H1 (cell line): Measurements from ENCODE around the gene DOP1B. TPM values are rescaled to one million over a fixed set of nuclear protein-coding genes. Genes with fewer than 3 reads are reported as not detected.

ENCODE experiments used
- CTCF ChIA-PET: fragments of 300-600 bp; sonication (Branson Sonifier 250); formaldehyde crosslinking; loops from one replicate; lab custom pipeline; 2021; ENCODE audit not compliant: partially characterized antibody; lab: Charles Lee
- POLR2A ChIA-PET: fragments of 300-600 bp; sonication (Branson Sonifier 250); formaldehyde crosslinking; loops from one replicate; lab custom pipeline; 2021; ENCODE audit warnings: inconsistent platforms; ENCODE audit not compliant: partially characterized antibody; lab: Charles Lee
- DNase-seq, 2 experiments: peaks; one replicate each; pipeline versions ENCODE4 v3.0.0 to v3.0.0-alpha.2; 2010 to 2022; ENCODE audit warnings: low spot score in 2 of 2, low read depth in 1 of 2, mixed read lengths in 1 of 2
- FAIRE-seq: peaks from 2 replicates; lab custom pipeline; 2011; peaks lifted over from hg19 to GRCh38; lab: Jason Lieb, UNC
- H2AFZ ChIP-seq: 2 replicates; pipeline ENCODE4 v1.8.1; 2012; ENCODE audit warnings: low read length, inconsistent platforms
- H2AK5ac ChIP-seq: 2 replicates; pipeline ENCODE4 v1.6.1; 2013; ENCODE audit warnings: low read depth, low read length
- H2BK120ac ChIP-seq: replicated peaks from 2 replicates; pipeline ENCODE3; 2013; ENCODE audit warnings: low read depth, low read length, inconsistent platforms
- H2BK12ac ChIP-seq: 2 replicates; pipeline ENCODE4 v1.6.1; 2013; ENCODE audit warnings: low read depth, low read length
- H2BK15ac ChIP-seq: 2 replicates; pipeline ENCODE4 v1.6.1; 2013; ENCODE audit warnings: low read length
- H2BK20ac ChIP-seq: 2 replicates; pipeline ENCODE4 v1.6.1; 2013; ENCODE audit warnings: low read length
- H2BK5ac ChIP-seq: 2 replicates; pipeline ENCODE4 v1.6.1; 2013; ENCODE audit warnings: low read depth, low read length
- H3K14ac ChIP-seq: 2 replicates; pipeline ENCODE4 v1.6.1; 2013; ENCODE audit warnings: inconsistent platforms; ENCODE audit not compliant: insufficient read length
- H3K18ac ChIP-seq: 2 replicates; pipeline ENCODE4 v1.6.1; 2013; ENCODE audit warnings: low read length; ENCODE audit errors: extremely low read depth
- H3K23ac ChIP-seq: 2 replicates; pipeline ENCODE4 v1.6.1; 2013; ENCODE audit warnings: inconsistent platforms; ENCODE audit not compliant: insufficient read length
- H3K23me2 ChIP-seq: 2 replicates; pipeline ENCODE4 v1.6.1; 2013; ENCODE audit warnings: low read depth, low read length
- H3K27ac ChIP-seq: 2 replicates; pipeline ENCODE4 v1.6.1; 2011; ENCODE audit warnings: low read depth, low read length, inconsistent platforms
- H3K27me3 ChIP-seq, 4 experiments: replicated peaks in 1 of 4; 1 replicate in 1 of 4; 2 replicates in 3 of 4; pipeline versions ENCODE4 v1.6.1 to v1.8.1; 2011 to 2013; ENCODE audit warnings: low read length in 3 of 4, mild to moderate bottlenecking in 3 of 4, inconsistent platforms in 2 of 4, mixed read lengths in 2 of 4, moderate library complexity in 1 of 4; ENCODE audit not compliant: control insufficient read depth in 3 of 4, insufficient read depth in 3 of 4; ENCODE audit errors: extremely low read depth in 1 of 4
- H3K36me3 ChIP-seq, 4 experiments: 2 replicates each; pipeline versions ENCODE4 v1.6.1 to v1.8.1; 2011 to 2013; ENCODE audit warnings: mild to moderate bottlenecking in 4 of 4, low read length in 3 of 4, moderate library complexity in 2 of 4, control low read depth in 1 of 4, inconsistent platforms in 1 of 4; ENCODE audit not compliant: insufficient read depth in 4 of 4, control insufficient read depth in 2 of 4
- H3K4ac ChIP-seq: replicated peaks from 2 replicates; pipeline ENCODE3; 2013; ENCODE audit warnings: low read length, low read depth, mixed read lengths, inconsistent platforms; ENCODE audit not compliant: insufficient read length
- H3K4me1 ChIP-seq, 4 experiments: replicated peaks in 1 of 4; 1 replicate in 1 of 4; 2 replicates in 3 of 4; pipeline versions ENCODE4 v1.6.1 to v1.8.1; 2011 to 2013; ENCODE audit warnings: low read length in 3 of 4, inconsistent platforms in 2 of 4, mixed read lengths in 1 of 4; ENCODE audit not compliant: insufficient read depth in 4 of 4, control insufficient read depth in 3 of 4
- H3K4me2 ChIP-seq, 2 experiments: 2 replicates each; pipeline versions ENCODE4 v1.6.1 to v1.8.1; 2011 to 2013; ENCODE audit warnings: low read depth in 2 of 2, low read length in 2 of 2, control low read depth in 1 of 2, inconsistent platforms in 1 of 2, mild to moderate bottlenecking in 1 of 2; ENCODE audit not compliant: insufficient read depth in 1 of 2
- H3K4me3 ChIP-seq, 4 experiments: fragments of 200-600, 300-600 bp in 1 of 4; sonication (generic), shearing (Covaris generic), sonication (Bioruptor Twin) in 1 of 4; 2 replicates each; pipeline versions ENCODE4 v1.5.1 to v1.8.1; 2011 to 2016; ENCODE audit warnings: low read length in 4 of 4, low read depth in 3 of 4, control low read depth in 2 of 4, inconsistent platforms in 2 of 4, mild to moderate bottlenecking in 2 of 4, mixed read lengths in 1 of 4, moderate library complexity in 1 of 4; ENCODE audit not compliant: insufficient read depth in 2 of 4; ENCODE audit errors: extremely low read depth in 1 of 4
- H3K56ac ChIP-seq: replicated peaks from 2 replicates; pipeline ENCODE3; 2013; ENCODE audit warnings: low read depth, mild to moderate bottlenecking, mixed read lengths, low read length, inconsistent platforms; ENCODE audit not compliant: insufficient read length
- H3K79me1 ChIP-seq: 2 replicates; pipeline ENCODE4 v1.6.1; 2013; ENCODE audit warnings: low read depth, low read length, control low read depth
- H3K79me2 ChIP-seq, 2 experiments: 2 replicates each; pipeline versions ENCODE4 v1.6.1 to v1.8.1; 2012 to 2013; ENCODE audit warnings: low read length in 2 of 2, mild to moderate bottlenecking in 2 of 2, inconsistent platforms in 1 of 2; ENCODE audit not compliant: insufficient read depth in 2 of 2, control insufficient read depth in 1 of 2
- H3K9ac ChIP-seq, 4 experiments: replicated peaks in 1 of 4; 1 replicate in 1 of 4; 2 replicates in 3 of 4; pipeline versions ENCODE4 v1.6.1 to v1.8.1; 2011 to 2013; ENCODE audit warnings: low read depth in 3 of 4, low read length in 3 of 4, control low read depth in 2 of 4, mild to moderate bottlenecking in 2 of 4, moderate library complexity in 2 of 4, inconsistent platforms in 1 of 4; ENCODE audit errors: extremely low read depth in 1 of 4
- H3K9me3 ChIP-seq, 2 experiments: 2 replicates each; pipeline versions ENCODE4 v1.6.1 to v1.8.1; 2012 to 2013; ENCODE audit warnings: mild to moderate bottlenecking in 2 of 2, moderate library complexity in 2 of 2, control low read depth in 1 of 2, inconsistent platforms in 1 of 2, low read depth in 1 of 2, low read length in 1 of 2, mixed read lengths in 1 of 2; ENCODE audit not compliant: insufficient read depth in 2 of 2
- H4K20me1 ChIP-seq, 2 experiments: replicated peaks in 1 of 2; 2 replicates each; pipeline versions ENCODE3 to v1.8.1; 2011 to 2013; ENCODE audit warnings: inconsistent platforms in 2 of 2, low read length in 2 of 2, mild to moderate bottlenecking in 1 of 2; ENCODE audit not compliant: insufficient read depth in 2 of 2, control insufficient read depth in 1 of 2
- H4K5ac ChIP-seq: 2 replicates; pipeline ENCODE4 v1.6.1; 2013; ENCODE audit warnings: low read length, low read depth, mixed read lengths, inconsistent platforms; ENCODE audit not compliant: insufficient read length
- H4K8ac ChIP-seq: 2 replicates; pipeline ENCODE4 v1.8.0; 2013; ENCODE audit warnings: mild to moderate bottlenecking, moderate library complexity, low read length, inconsistent platforms; ENCODE audit not compliant: insufficient read depth; ENCODE audit errors: extremely low read depth
- H4K91ac ChIP-seq: replicated peaks from 2 replicates; pipeline ENCODE3; 2013; ENCODE audit warnings: low read length, mixed read lengths, inconsistent platforms; ENCODE audit not compliant: insufficient read length
- BACH1 ChIP-seq: IDR thresholded peaks from 2 replicates; pipeline ENCODE4 v1.6.1; 2012; ENCODE audit warnings: low read length, improper control_type of control experiment
- BRCA1 ChIP-seq: IDR thresholded peaks from 2 replicates; pipeline ENCODE4 v1.6.1; 2012; ENCODE audit warnings: low read depth, low read length, improper control_type of control experiment
- CHD2 ChIP-seq: IDR thresholded peaks from 2 replicates; pipeline ENCODE4 v1.6.1; 2012; ENCODE audit warnings: low read length, improper control_type of control experiment
- CTBP2 ChIP-seq: IDR thresholded peaks from 2 replicates; pipeline ENCODE4 v1.7.0; 2011; ENCODE audit warnings: borderline replicate concordance, mild to moderate bottlenecking, moderate library complexity, mixed read lengths, low read length; ENCODE audit not compliant: insufficient read depth, insufficient read length
- HDAC2 ChIP-seq, 2 experiments: fragments of 300-600 bp in 1 of 2; sonication (generic) in 1 of 2; IDR thresholded peaks; 2 replicates each; pipeline ENCODE4 v1.6.1; 2011 to 2012; ENCODE audit warnings: low read depth in 2 of 2, low read length in 2 of 2, mild to moderate bottlenecking in 2 of 2, moderate library complexity in 2 of 2, borderline replicate concordance in 1 of 2, inconsistent platforms in 1 of 2
- HDAC6 ChIP-seq: IDR thresholded peaks from one replicate; pipeline ENCODE4 v1.7.1; 2012; ENCODE audit warnings: low read depth, mild to moderate bottlenecking, inconsistent platforms, low read length, moderate library complexity
- POU5F1 ChIP-seq: IDR thresholded peaks from 2 replicates; pipeline ENCODE4 v1.6.1; 2011; ENCODE audit warnings: low read depth, mild to moderate bottlenecking, low read length, moderate library complexity
- RNF2 ChIP-seq: fragments of 200-900, 300-1000 bp; sonication (generic); IDR thresholded peaks from 2 replicates; pipeline ENCODE4 v1.7.1; 2016; ENCODE audit warnings: borderline replicate concordance, low read depth, mild to moderate bottlenecking, antibody characterized with exemption, low read length; ENCODE audit not compliant: poor library complexity, severe bottlenecking; ENCODE audit errors: missing control alignments
- SP4 ChIP-seq: IDR thresholded peaks from 2 replicates; pipeline ENCODE4 v1.6.1; 2012; ENCODE audit warnings: low read length, inconsistent platforms
- TEAD4 ChIP-seq: IDR thresholded peaks from 2 replicates; pipeline ENCODE4 v1.6.1; 2012; ENCODE audit warnings: low read depth, low read length, inconsistent platforms, mixed read lengths
- WGBS, 2 experiments: shearing (Covaris generic) in 1 of 2; methylation state at CpG; one replicate each; pipeline versions ENCODE4 v1.1.6 to v1.1.7; 2013 to 2015; ENCODE audit warnings: low lambda C conversion rate in 2 of 2, mixed read lengths in 2 of 2, inconsistent platforms in 1 of 2, low coverage in 1 of 2, missing lambda C conversion rate in 1 of 2; ENCODE audit not compliant: insufficient replicate concordance in 2 of 2, insufficient coverage in 1 of 2, insufficient read length in 1 of 2; ENCODE audit errors: extremely low coverage in 1 of 2, missing lambda C conversion rate in 1 of 2; 5-methylcytosine and 5-hydroxymethylcytosine counted together
- polyA plus RNA-seq, 7 experiments: library from polyadenylated mRNA; depleted of rRNA in 3 of 7; stranded (reverse) in 5 of 7; unstranded in 2 of 7; fragments of >200 nt in 5 of 7; fragments of 200-250 nt in 2 of 7; gene quantifications; 1 replicate in 5 of 7; 2 replicates in 1 of 7; 4 replicates in 1 of 7; pipeline versions ENCODE4 v1.2.1 to v1.2.3, GENCODE V29; 2011 to 2013; ENCODE audit warnings: missing spikeins in 2 of 7, mixed read lengths in 2 of 7
- total RNA-seq: library from RNA; stranded (reverse); fragmentation: NEBNext Ultra II Directional; extraction: Animal tissue kit (Norgen Biotek cat#: 25700); gene quantifications from 2 replicates; pipeline ENCODE4 v1.2.1, GENCODE V29; 2021
- TF ChIP-seq, protein P1 (sequence below): IDR thresholded peaks from 2 replicates; pipeline ENCODE4 v1.6.1; 2012; ENCODE audit warnings: inconsistent platforms

The DOP1B gene
- total and polyA plus RNA-seq, 2 of the 8 experiments (the other 6 are each of a cell fraction or from before 2014, with no cell fraction given), result 2.8 to 9.9 TPM

DNA sequence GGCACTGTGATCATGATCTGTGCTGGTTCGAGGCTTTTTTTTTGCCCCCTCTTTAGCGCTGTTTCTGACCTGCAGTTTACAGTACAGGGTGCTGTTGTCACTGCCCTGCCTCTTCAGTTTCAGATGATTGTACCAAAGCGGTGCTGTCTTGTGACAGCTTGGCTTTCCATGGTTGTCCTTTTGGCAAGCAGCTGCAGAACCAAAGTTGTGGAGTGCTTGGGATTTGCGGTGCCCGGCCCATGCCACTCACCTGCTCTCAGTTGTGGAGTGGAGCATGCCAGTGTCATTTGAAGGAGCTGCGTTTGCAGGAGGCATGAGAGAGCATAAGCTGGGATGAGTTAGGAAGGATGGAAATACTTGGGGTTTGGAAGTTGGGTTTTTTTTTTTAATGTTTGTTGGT lies 48.4 kb downstream of the DOP1B start:
- Histone ChIP-seq H3K18ac (no peak overlapping the region), H2BK120ac (no peak overlapping the region), H3K79me2 (no peaks in the 10 kb centered on the region), H3K36me3 (no peaks in the 10 kb centered on the region)
- TF ChIP-seq HDAC2 (IDR thresholded peaks at IDR 0.05; ENCODE audit: borderline replicate concordance in 1 of 2, low read depth in 2 of 2, low read length in 2 of 2) (no peak), BRCA1 (no peak), CHD2 (no peak), TEAD4 (no peak), POU5F1 (no peak), HDAC6 (no peak), CTBP2 (no peak), RNF2 (no peak), SP4 (no peak), BACH1 (no peak)
- TF ChIP-seq, protein P1, sequence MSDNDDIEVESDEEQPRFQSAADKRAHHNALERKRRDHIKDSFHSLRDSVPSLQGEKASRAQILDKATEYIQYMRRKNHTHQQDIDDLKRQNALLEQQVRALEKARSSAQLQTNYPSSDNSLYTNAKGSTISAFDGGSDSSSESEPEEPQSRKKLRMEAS, result no peak
- TF ChIP-seq, all 59 proteins: peak for 0
- FAIRE-seq, result no peak
- H3K4ac ChIP-seq, result no peak overlapping the region
- H2AK5ac ChIP-seq, result no peak overlapping the region
- H3K4me2 ChIP-seq, result no peak overlapping the region
- no peak overlapping the region for H3K27ac ChIP-seq
- ChIA-PET CTCF (interaction anchor here (0.7 to 3.7 kb wide), 6 partner anchors 13 to 80 kb away, joined by 3 to 15 read pairs (median 4); no protein-coding TSS in a partner anchor), POLR2A (interaction anchor here (0.7 kb wide), 1 partner anchor 50 kb away, joined by 3 read pairs; no protein-coding TSS in a partner anchor)
- H3K4me3 ChIP-seq, result no peak overlapping the region
- no peak overlapping the region for H3K14ac ChIP-seq
- no peaks in the 10 kb centered on the region for H3K27me3 ChIP-seq
- no peak overlapping the region for H2BK15ac ChIP-seq
- no peak overlapping the region for H4K5ac ChIP-seq
- no peak overlapping the region for H3K23ac ChIP-seq
- 89% methylated on average over 6 of the region's 6 CpGs; no CpG with 5 or more reads in 1 of the 2 experiments for WGBS, 2 experiments
- no peaks in the 10 kb centered on the region for H4K20me1 ChIP-seq
- no peak overlapping the region for H4K8ac ChIP-seq
- H3K79me1 ChIP-seq, result no peaks in the 10 kb centered on the region
- no peak overlapping the region for H3K9ac ChIP-seq
- H3K9me3 ChIP-seq, result no peaks in the 10 kb centered on the region
- no peak overlapping the region for H2AFZ ChIP-seq
- no peak overlapping the region for H4K91ac ChIP-seq
- no peak overlapping the region for H3K56ac ChIP-seq
- H3K23me2 ChIP-seq, result no peaks in the 10 kb centered on the region
- no peak overlapping the region for H2BK20ac ChIP-seq
- no peak overlapping the region for H2BK5ac ChIP-seq
- H2BK12ac ChIP-seq, result no peak overlapping the region
- no peak for DNase-seq
- H3K4me1 ChIP-seq, result 0 out of 7 replicates have a peak, but pooled peaks cover 0 to 2% (median 0%) of the 10 kb centered on the region in 4 experiments
